Spinal cord (tissue), 10 donors: ENCODE measurements around the gene SORCS2. TPM values are rescaled to one million over a fixed set of nuclear protein-coding genes. Genes with fewer than 3 reads are reported as not detected.
A peak's percentile ranks its signal among the peaks of the same experiment; 100 is the strongest.

Source experiments
- DNase-seq, 6 donors: peaks; one replicate each; pipeline versions ENCODE4 v3.0.0 to v3.0.0-alpha.2; 2013 to 2015; ENCODE audit warnings: low spot score in 6 of 6, low read depth in 4 of 6
- H3K27ac ChIP-seq: one replicate; pipeline ENCODE4 v1.5.1; 2013; ENCODE audit warnings: low read depth, low read length, control low read depth
- H3K27me3 ChIP-seq: one replicate; pipeline ENCODE4 v1.6.1; 2013; ENCODE audit warnings: low read length; ENCODE audit not compliant: control insufficient read depth, insufficient read depth
- H3K36me3 ChIP-seq: one replicate; pipeline ENCODE4 v1.6.1; 2013; ENCODE audit warnings: low read length; ENCODE audit not compliant: control insufficient read depth, insufficient read depth
- H3K4me1 ChIP-seq: one replicate; pipeline ENCODE4 v1.6.1; 2013; ENCODE audit warnings: low read length; ENCODE audit not compliant: control insufficient read depth, insufficient read depth
- H3K4me3 ChIP-seq: one replicate; pipeline ENCODE4 v1.5.1; 2013; ENCODE audit warnings: low read depth, low read length, control low read depth
- H3K9me3 ChIP-seq: one replicate; pipeline ENCODE4 v1.6.1; 2013; ENCODE audit warnings: low read length; ENCODE audit not compliant: control insufficient read depth, insufficient read depth
- WGBS: methylation state at CpG from one replicate; pipeline ENCODE4 v1.1.5; 2013; ENCODE audit warnings: missing lambda C conversion rate; ENCODE audit not compliant: insufficient coverage; 5-methylcytosine and 5-hydroxymethylcytosine counted together
- polyA plus RNA-seq, 2 donors: library from polyadenylated mRNA; unstranded; fragments of 120-200 nt; gene quantifications; one replicate each; pipeline ENCODE4 v1.2.1, GENCODE V29; 2013; ENCODE audit not compliant: insufficient read length in 2 of 2
- total RNA-seq, 2 donors: library from RNA; depleted of rRNA in 1 of 2; stranded (reverse); fragments of 120-200 nt in 1 of 2; fragments of >200 nt in 1 of 2; gene quantifications; one replicate each; pipeline versions ENCODE4 v1.2.3 to v1.2.4, GENCODE V29; 2013 to 2014
- donor health status: healthy.

SORCS2 gene
- total and polyA plus RNA-seq, 4 donors: 7.3 to 24.8 (median 16.5) TPM

GRCh38 chr4:7255488-7255881 is 63.1 kb downstream of the SORCS2 start:
- Histone ChIP-seq H3K27ac (no peak overlapping the region), H3K4me1 (peaks cover 57% of the 10 kb centered on the region)
- DNase-seq: no peak

GRCh38 chr4:7255996-7256395 is 63.7 kb downstream of the SORCS2 start:
- peaks cover 55% of the 10 kb centered on the region for H3K4me1 ChIP-seq
- H3K27ac ChIP-seq: no peak overlapping the region
- DNase-seq: no peak
- no peaks in the 10 kb centered on the region for H3K9me3 ChIP-seq
- peaks cover 5% of the 10 kb centered on the region for H3K27me3 ChIP-seq
- no peaks in the 10 kb centered on the region for H3K36me3 ChIP-seq
- WGBS: 88% methylated on average over 6 of the region's 6 CpGs
- no peak overlapping the region for H3K4me3 ChIP-seq

More at GRCh38 chr4:7255488-7255881, 63.1 kb downstream of the SORCS2 start:
- no peak overlapping the region for H3K4me3 ChIP-seq
- H3K27me3 ChIP-seq: peaks cover 5% of the 10 kb centered on the region
- no peaks in the 10 kb centered on the region for H3K36me3 ChIP-seq
- 93% methylated on average over 12 of the region's 14 CpGs for WGBS
- no peaks in the 10 kb centered on the region for H3K9me3 ChIP-seq

- Histone ChIP-seq H3K9me3 (no peaks in the 10 kb centered on the region), H3K4me1 (peaks cover 46% of the 10 kb centered on the region), H3K27ac (no peak overlapping the region), H3K36me3 (no peaks in the 10 kb centered on the region), H3K27me3 (peaks cover 5% of the 10 kb centered on the region), H3K4me3 (no peak overlapping the region)
- WGBS: 53% methylated on average over 14 of the region's 17 CpGs
- peak in 1 of 6 donors; percentile 37 for DNase-seq
These were observed 64.9 kb downstream of the SORCS2 start for GRCh38 chr4:7256984-7257810.

- Histone ChIP-seq H3K9me3 (no peaks in the 10 kb centered on the region), H3K4me3 (no peak overlapping the region), H3K36me3 (no peaks in the 10 kb centered on the region), H3K4me1 (peaks cover 32% of the 10 kb centered on the region), H3K27me3 (peaks cover 2% of the 10 kb centered on the region), H3K27ac (no peak overlapping the region)
- no peak for DNase-seq
- 100% methylated on average over 2 of the region's 7 CpGs for WGBS
These were observed 66.7 kb downstream of the SORCS2 start for GRCh38 chr4:7259039-7259438.

GRCh38 chr4:7260569-7260968 is 68.2 kb downstream of the SORCS2 start:
- Histone ChIP-seq H3K27me3 (peaks cover 4% of the 10 kb centered on the region), H3K4me3 (no peak overlapping the region), H3K4me1 (peaks cover 26% of the 10 kb centered on the region), H3K9me3 (no peaks in the 10 kb centered on the region), H3K36me3 (peaks cover 5% of the 10 kb centered on the region), H3K27ac (no peak overlapping the region)
- WGBS: 95% methylated on average over 6 of the region's 7 CpGs
- DNase-seq: no peak

- Histone ChIP-seq H3K27ac (no peak overlapping the region), H3K36me3 (peaks cover 5% of the 10 kb centered on the region), H3K9me3 (no peaks in the 10 kb centered on the region), H3K27me3 (peaks cover 4% of the 10 kb centered on the region), H3K4me3 (no peak overlapping the region), H3K4me1 (peaks cover 21% of the 10 kb centered on the region)
- DNase-seq: no peak
- 23% methylated on average over 4 of the region's 8 CpGs for WGBS
These were observed 68.7 kb downstream of the SORCS2 start for GRCh38 chr4:7261087-7261486.

GRCh38 chr4:7261536-7261935 is 69.2 kb downstream of the SORCS2 start:
- peaks cover 5% of the 10 kb centered on the region for H3K27me3 ChIP-seq
- no peak overlapping the region for H3K27ac ChIP-seq
- peak in 1 of 6 donors; percentile 61 for DNase-seq
- peaks cover 5% of the 10 kb centered on the region for H3K36me3 ChIP-seq
- H3K4me3 ChIP-seq: no peak overlapping the region
- WGBS: no CpG with 5 or more reads among the region's 6 CpGs
- H3K9me3 ChIP-seq: no peaks in the 10 kb centered on the region
- H3K4me1 ChIP-seq: peaks cover 19% of the 10 kb centered on the region

GRCh38 chr4:7262134-7262533 is 69.8 kb downstream of the SORCS2 start:
- Histone ChIP-seq H3K4me3 (no peak overlapping the region), H3K4me1 (peaks cover 13% of the 10 kb centered on the region), H3K36me3 (peaks cover 5% of the 10 kb centered on the region), H3K27me3 (peaks cover 6% of the 10 kb centered on the region), H3K9me3 (no peaks in the 10 kb centered on the region), H3K27ac (no peak overlapping the region)
- no peak for DNase-seq
- WGBS: no CpG with 5 or more reads among the region's 1 CpG

- Histone ChIP-seq H3K27ac (no peak overlapping the region), H3K4me3 (no peak overlapping the region), H3K9me3 (no peaks in the 10 kb centered on the region), H3K36me3 (peaks cover 5% of the 10 kb centered on the region), H3K4me1 (peaks cover 6% of the 10 kb centered on the region), H3K27me3 (peaks cover 6% of the 10 kb centered on the region)
- no peak for DNase-seq
- 92% methylated on average over 10 of the region's 11 CpGs for WGBS
These were observed 70.8 kb downstream of the SORCS2 start for GRCh38 chr4:7263166-7263565.

- Histone ChIP-seq H3K27ac (no peak overlapping the region), H3K27me3 (peaks cover 6% of the 10 kb centered on the region)
These were observed 72.4 kb downstream of the SORCS2 start for GRCh38 chr4:7264694-7265093.

More at GRCh38 chr4:7264694-7265093, 72.4 kb downstream of the SORCS2 start:
- DNase-seq: no peak
- no peaks in the 10 kb centered on the region for H3K9me3 ChIP-seq
- WGBS: 80% methylated on average over 10 of the region's 11 CpGs
- peaks cover 6% of the 10 kb centered on the region for H3K4me1 ChIP-seq
- no peak overlapping the region for H3K4me3 ChIP-seq
- H3K36me3 ChIP-seq: peaks cover 5% of the 10 kb centered on the region
